Measurements from ENCODE around the gene KCNK2. TPM values are rescaled to one million over a fixed set of nuclear protein-coding genes. Genes with fewer than 3 reads are reported as not detected.

KCNK2 gene
- total RNA-seq, 4 donors from 2014 or later = 1.4 to 8.2 (median 5.2) TPM

GRCh38 chr1:215241451-215241850 is 158.9 kb downstream of the KCNK2 start:
- no peak overlapping the region for H3K27ac ChIP-seq
- H3K36me3 ChIP-seq = no peaks in the 10 kb centered on the region
- H3K4me3 ChIP-seq = no peak overlapping the region
- H3K9me3 ChIP-seq = no peaks in the 10 kb centered on the region
- DNase-seq (ENCODE audit: low spot score in 2 of 2) = no peak
- no peak for TF ChIP-seq POLR2AphosphoS5 (IDR thresholded peaks at IDR 0.05)
- no peak for TF ChIP-seq EP300 (IDR thresholded peaks at IDR 0.05)
- TF ChIP-seq CTCF (IDR thresholded peaks at IDR 0.05) = no peak
- TF ChIP-seq POLR2A (IDR thresholded peaks at IDR 0.05) = no peak
- no peaks in the 10 kb centered on the region for H3K27me3 ChIP-seq
- no peaks in the 10 kb centered on the region for H3K4me1 ChIP-seq
- whole genome bisulfite sequencing = 76% methylated on average over 3 of the region's 3 CpGs

- no peaks in the 10 kb centered on the region for H3K36me3 ChIP-seq
- H3K4me3 ChIP-seq = no peak overlapping the region
- 67% methylated on average over 4 of the region's 4 CpGs for WGBS
- no peak overlapping the region for H3K27ac ChIP-seq
- no peaks in the 10 kb centered on the region for H3K4me1 ChIP-seq
- no peak for DNase-seq (ENCODE audit: low spot score in 2 of 2)
- TF ChIP-seq EP300 (IDR thresholded peaks at IDR 0.05) (no peak), POLR2A (IDR thresholded peaks at IDR 0.05) (no peak), CTCF (IDR thresholded peaks at IDR 0.05) (no peak), POLR2AphosphoS5 (IDR thresholded peaks at IDR 0.05) (no peak)
- no peaks in the 10 kb centered on the region for H3K27me3 ChIP-seq
- H3K9me3 ChIP-seq = no peaks in the 10 kb centered on the region
Observed at GRCh38 chr1:215243345-215244054, 161.0 kb downstream of the KCNK2 start.

GRCh38 chr1:215250913-215251312 is 168.4 kb downstream of the KCNK2 start:
- 95% methylated on average over 2 of the region's 2 CpGs for WGBS
- Histone ChIP-seq H3K27me3 (no peaks in the 10 kb centered on the region), H3K36me3 (no peaks in the 10 kb centered on the region), H3K27ac (no peak overlapping the region), H3K4me3 (no peak overlapping the region), H3K9me3 (no peaks in the 10 kb centered on the region), H3K4me1 (no peaks in the 10 kb centered on the region)
- DNase-seq (ENCODE audit: low spot score in 2 of 2) = no peak
- no peak for TF ChIP-seq POLR2A (IDR thresholded peaks at IDR 0.05)
- TF ChIP-seq CTCF (IDR thresholded peaks at IDR 0.05) = no peak
- TF ChIP-seq POLR2AphosphoS5 (IDR thresholded peaks at IDR 0.05) = no peak
- TF ChIP-seq EP300 (IDR thresholded peaks at IDR 0.05) = no peak

GRCh38 chr1:215251428-215251827 is 168.9 kb downstream of the KCNK2 start:
- Histone ChIP-seq H3K4me3 (no peak overlapping the region), H3K36me3 (no peaks in the 10 kb centered on the region), H3K27me3 (no peaks in the 10 kb centered on the region), H3K9me3 (no peaks in the 10 kb centered on the region), H3K4me1 (no peaks in the 10 kb centered on the region), H3K27ac (no peak overlapping the region)
- no peak for DNase-seq (ENCODE audit: low spot score in 2 of 2)
- 91% methylated on average over 4 of the region's 4 CpGs for WGBS
- TF ChIP-seq POLR2A (IDR thresholded peaks at IDR 0.05) (no peak), EP300 (IDR thresholded peaks at IDR 0.05) (no peak)

- Histone ChIP-seq H3K9me3 (no peaks in the 10 kb centered on the region), H3K4me3 (no peak overlapping the region), H3K27me3 (no peaks in the 10 kb centered on the region), H3K4me1 (no peaks in the 10 kb centered on the region), H3K27ac (no peak overlapping the region), H3K36me3 (no peaks in the 10 kb centered on the region)
- WGBS = 65% methylated on average over 1 of the region's 1 CpG
- no peak for DNase-seq (ENCODE audit: low spot score in 2 of 2)
- TF ChIP-seq CTCF (IDR thresholded peaks at IDR 0.05) (no peak), POLR2A (IDR thresholded peaks at IDR 0.05) (no peak), EP300 (IDR thresholded peaks at IDR 0.05) (no peak), POLR2AphosphoS5 (IDR thresholded peaks at IDR 0.05) (no peak)
Observed at GRCh38 chr1:215252164-215252563, 169.6 kb downstream of the KCNK2 start.

Measured in suprapubic skin (tissue), 4 donors.